WTC11 (cell line): ENCODE measurements around the gene KNDC1.

Experiments used
- ATF6 ChIP-seq: sonication (generic); formaldehyde crosslinking; IDR thresholded peaks from 2 replicates; pipeline ENCODE4 v1.8.1; 2023; ENCODE audit warnings: mild to moderate bottlenecking, missing genetic modification reagents
- CTCF ChIP-seq: fragments of 200-600 bp; IDR thresholded peaks from 2 replicates; pipeline ENCODE4 v1.8.0; 2022; ENCODE audit warnings: antibody characterized with exemption
- E2F5 ChIP-seq: sonication (generic); formaldehyde crosslinking; IDR thresholded peaks from 2 replicates; pipeline ENCODE4 v1.8.1; 2022; ENCODE audit warnings: mild to moderate bottlenecking, moderate library complexity, missing genetic modification reagents
- ETV6 ChIP-seq: sonication (generic); formaldehyde crosslinking; IDR thresholded peaks from 2 replicates; pipeline ENCODE4 v1.8.1; 2022; ENCODE audit warnings: mild to moderate bottlenecking, missing genetic modification reagents
- JAZF1 ChIP-seq: fragments of 250-450 bp; sonication (Bioruptor Pico); IDR thresholded peaks from 2 replicates; pipeline ENCODE4 v1.9.0; 2021; ENCODE audit warnings: moderate library complexity, mild to moderate bottlenecking, inconsistent platforms
- NFYB ChIP-seq: sonication (generic); formaldehyde crosslinking; conservative IDR thresholded peaks from 2 replicates; pipeline ENCODE4 v1.8.0; 2022; ENCODE audit warnings: low read depth, missing genetic modification reagents
- SMAD3 ChIP-seq: sonication (generic); formaldehyde crosslinking; IDR thresholded peaks from 2 replicates; pipeline ENCODE4 v1.8.0; 2022; ENCODE audit warnings: missing genetic modification reagents, mild to moderate bottlenecking, borderline replicate concordance
- TEAD1 ChIP-seq: sonication (generic); formaldehyde crosslinking; IDR thresholded peaks from 2 replicates; pipeline ENCODE4 v1.8.0; 2022; ENCODE audit warnings: mild to moderate bottlenecking, missing genetic modification reagents
- TEAD4 ChIP-seq: sonication (generic); formaldehyde crosslinking; IDR thresholded peaks from 2 replicates; pipeline ENCODE4 v1.8.0; 2022; ENCODE audit warnings: mild to moderate bottlenecking, missing genetic modification reagents
- USF1 ChIP-seq: sonication (generic); formaldehyde crosslinking; IDR thresholded peaks from 2 replicates; pipeline ENCODE4 v1.8.0; 2022; ENCODE audit warnings: mild to moderate bottlenecking, missing genetic modification reagents
- ZNF138 ChIP-seq: sonication (generic); formaldehyde crosslinking; conservative IDR thresholded peaks from 2 replicates; pipeline ENCODE4 v1.8.1; 2022; ENCODE audit warnings: mild to moderate bottlenecking, moderate library complexity, missing genetic modification reagents

GRCh38 chr10:133261726-133262325 lies 101.8 kb downstream of the KNDC1 start:
- TF ChIP-seq ETV6 (CRISPR knock-in tag) (no peak), CTCF (no peak), JAZF1 (CRISPR knock-in tag) (no peak), ATF6 (CRISPR knock-in tag) (no peak), E2F5 (CRISPR knock-in tag) (peak; percentile 60; the same call in 1 of the 2 replicates), USF1 (CRISPR knock-in tag) (no peak), SMAD3 (CRISPR knock-in tag) (no peak), ZNF138 (no peak), TEAD4 (CRISPR knock-in tag) (no peak), TEAD1 (CRISPR knock-in tag) (no peak), NFYB (CRISPR knock-in tag) (no peak)
